KBM-7 (cell line): ENCODE measurements around the gene ABHD16B.

Source experiments
- DNase-seq: peaks from one replicate; pipeline ENCODE4 v3.0.0-alpha.2; 2015
- in situ Hi-C: fragments of 300-500 bp; cut with MboI; formaldehyde crosslinking; loops from 2 replicates; pipeline ENCODE4 v1.14.3; 2020; ENCODE audit warnings: low sequenced_read_pairs, low pct_unique_long_range_greater_than_20kb, mixed read lengths

ABHD16B gene

DNA sequence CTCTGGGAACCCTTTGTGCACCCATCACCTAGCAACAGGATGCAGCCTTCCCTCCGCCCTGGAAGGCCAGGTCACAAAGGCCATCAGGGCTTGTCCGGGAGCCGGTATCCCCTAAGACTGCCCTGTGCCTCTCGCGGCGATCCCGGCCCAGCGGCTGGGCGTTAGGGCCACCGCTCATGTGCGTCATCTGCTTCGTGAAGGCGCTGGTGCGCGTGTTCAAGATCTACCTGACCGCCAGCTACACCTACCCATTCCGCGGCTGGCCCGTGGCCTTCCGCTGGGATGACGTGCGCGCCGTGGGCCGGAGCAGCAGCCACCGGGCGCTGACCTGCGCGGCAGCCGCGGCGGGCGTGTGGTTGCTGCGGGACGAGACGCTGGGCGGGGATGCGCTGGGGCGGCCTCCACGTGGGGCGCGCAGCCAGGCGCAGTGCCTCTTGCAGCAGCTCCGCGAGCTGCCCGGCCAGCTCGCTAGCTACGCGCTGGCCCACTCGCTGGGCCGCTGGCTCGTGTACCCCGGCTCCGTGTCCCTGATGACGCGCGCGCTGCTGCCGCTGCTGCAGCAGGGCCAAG is at the start of gene ABHD16B:
TSS of gene ABHD16B (plus strand) at position 134 of the 570 bp plus-strand sequence. CDS start at position 177, 43 bp downstream.
- DNase-seq = no peak
- in situ Hi-C loops = no loop called here

- in situ Hi-C loops = no loop called here
- DNase-seq = no peak
Observed at GRCh38 chr20:63814891-63815614, 46.2 kb upstream of the ABHD16B start.

DNA sequence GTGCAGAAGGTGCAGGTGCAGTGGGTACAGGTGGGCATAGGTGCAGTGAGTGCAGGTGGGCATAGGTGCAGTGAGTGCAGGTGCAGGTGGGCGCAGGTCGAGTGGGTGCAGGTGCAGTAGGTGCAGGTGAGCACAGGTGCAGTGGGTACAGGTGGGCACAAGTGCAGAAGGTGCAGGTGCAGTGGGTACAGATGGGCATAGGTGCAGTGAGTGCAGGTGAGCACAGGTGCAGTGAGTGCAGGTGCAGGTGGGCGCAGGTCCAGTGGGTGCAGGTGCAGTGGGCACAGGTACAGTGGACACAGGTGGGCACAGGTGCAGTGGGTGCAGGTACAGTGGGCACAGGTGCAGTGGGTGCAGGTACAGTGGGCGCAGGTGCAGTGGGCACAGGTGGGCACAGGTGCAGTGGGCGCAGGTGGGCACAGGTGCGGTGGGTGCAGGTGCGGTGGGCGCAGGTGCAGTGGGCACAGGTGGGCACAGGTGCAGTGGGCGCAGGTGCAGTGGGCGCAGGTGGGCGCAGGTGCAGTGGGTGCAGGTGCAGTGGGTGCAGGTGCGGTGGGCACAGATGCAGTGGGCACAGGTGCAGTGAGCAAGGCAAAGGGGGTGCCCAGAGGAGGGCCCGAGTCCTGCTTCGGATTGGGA is 45.6 kb upstream of the ABHD16B start:
- in situ Hi-C loops = no loop called here
- DNase-seq = no peak

- no peak for DNase-seq
Observed at GRCh38 chr20:63819224-63819921, 41.9 kb upstream of the ABHD16B start.

DNA sequence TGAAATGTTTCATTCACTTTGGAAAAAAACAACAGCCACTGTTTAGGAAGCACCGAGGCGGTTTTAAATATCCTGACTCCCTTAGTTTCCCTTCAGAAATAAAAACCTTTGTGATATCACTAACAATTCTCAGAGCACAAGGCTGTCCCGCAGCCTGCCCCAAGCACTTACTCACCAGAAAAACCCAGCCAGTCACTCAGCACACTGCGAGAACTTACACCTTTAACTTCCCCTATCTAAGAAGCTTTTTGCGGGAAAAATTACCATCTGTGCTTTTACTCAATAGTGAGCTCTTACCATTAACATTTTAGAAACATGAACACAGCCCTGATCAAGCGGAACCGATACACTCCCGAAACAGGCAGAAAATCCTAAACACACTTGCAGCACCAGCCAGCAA is 39.5 kb upstream of the ABHD16B start:
- in situ Hi-C loops = no loop called here
- peak; percentile 75 for DNase-seq

More at GRCh38 chr20:63819224-63819921, 41.9 kb upstream of the ABHD16B start:
- in situ Hi-C loops = no loop called here

DNA sequence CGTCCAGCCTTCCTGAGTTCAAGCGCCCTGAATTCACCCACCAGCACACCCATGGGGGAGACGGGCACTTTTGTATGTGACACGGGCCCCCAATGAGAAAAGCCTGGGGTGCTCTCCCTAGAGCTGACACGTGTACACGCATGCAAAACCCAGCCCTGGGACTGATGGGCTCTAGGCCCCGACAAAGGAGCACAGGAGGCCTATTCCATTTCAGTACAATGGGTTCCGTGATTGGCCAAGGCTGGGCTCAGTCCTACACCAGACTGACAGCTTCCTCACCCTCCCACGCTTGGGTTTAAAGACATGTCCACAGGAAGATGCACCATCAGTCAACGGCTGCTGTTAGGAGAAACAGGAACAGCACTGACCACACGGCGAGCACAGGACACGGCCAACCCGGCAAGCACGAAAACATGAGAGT is 39.0 kb upstream of the ABHD16B start:
- in situ Hi-C loops = no loop called here
- DNase-seq = peak; percentile 93

DNA sequence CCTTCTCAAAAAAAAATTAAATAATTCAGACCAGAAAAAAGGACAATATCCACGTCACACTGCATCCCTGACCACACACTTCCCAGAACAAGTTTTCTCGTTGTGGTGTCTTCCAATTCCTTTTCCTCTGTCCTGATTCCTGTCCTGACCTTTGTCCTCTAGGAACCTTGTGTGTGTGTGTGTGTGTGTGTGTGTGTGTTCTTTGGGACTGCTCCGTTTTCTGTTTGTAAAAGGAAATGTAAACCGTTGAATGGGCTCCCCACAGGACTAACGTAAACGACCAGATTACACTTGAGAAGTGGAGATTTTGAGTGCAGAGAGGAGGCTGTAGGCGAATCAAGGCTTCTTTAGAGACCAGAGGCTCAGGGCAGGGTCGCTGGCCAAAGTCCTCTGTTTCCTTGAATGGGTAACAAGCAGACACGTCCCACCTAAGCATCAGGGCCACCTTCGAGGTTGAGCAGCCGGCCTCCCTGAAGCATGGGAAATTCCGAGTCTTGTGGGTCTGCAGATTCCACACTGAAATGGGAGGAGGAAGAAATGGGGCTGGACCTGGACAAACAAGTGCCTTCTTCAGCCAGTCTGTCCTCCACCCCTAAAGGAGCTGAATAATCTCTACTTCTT is 37.5 kb upstream of the ABHD16B start:
- no peak for DNase-seq
- in situ Hi-C loops = no loop called here

DNA sequence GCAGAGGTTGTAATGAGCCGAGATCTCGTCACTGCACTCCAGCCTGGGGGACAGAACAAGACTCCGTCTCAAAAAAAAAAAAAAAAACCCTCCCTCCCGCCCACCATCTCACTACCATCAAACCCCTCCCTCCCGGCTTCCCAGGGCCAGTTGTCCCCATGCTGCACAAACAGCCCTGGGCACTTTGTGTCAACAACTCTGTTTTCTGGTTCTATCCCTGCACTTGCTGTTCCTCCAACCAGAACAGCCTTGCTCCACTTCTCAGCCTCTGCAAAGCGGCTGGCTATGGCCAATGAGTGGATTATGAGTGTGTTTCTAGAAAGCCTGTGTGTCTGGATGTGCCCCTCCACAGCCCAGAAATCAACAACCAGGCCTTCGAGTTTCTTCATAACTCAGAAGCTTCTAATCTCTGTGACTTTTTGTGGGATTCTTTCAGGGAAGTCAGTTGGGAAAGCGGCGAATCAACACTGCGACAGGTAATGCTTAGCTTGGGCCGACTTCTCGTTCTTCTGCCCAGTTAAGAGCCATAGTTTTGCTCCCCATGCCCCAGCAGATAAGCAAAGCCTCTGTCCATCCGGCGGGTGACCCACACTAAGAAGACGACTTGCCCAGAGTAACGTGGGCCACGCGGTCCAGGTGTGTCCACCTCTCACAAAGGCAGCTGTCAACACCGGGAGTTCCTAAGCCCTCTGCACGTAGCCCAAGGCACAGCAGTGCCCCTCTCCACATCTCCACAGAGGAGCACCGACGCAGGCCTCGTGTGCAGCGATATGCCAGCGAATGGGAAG is 35.8 kb upstream of the ABHD16B start:
- in situ Hi-C loops = no loop called here

GRCh38 chr20:63826753-63827152 is 34.5 kb upstream of the ABHD16B start:
- in situ Hi-C loops = no loop called here
- DNase-seq = no peak

More for the DNA sequence above, 35.8 kb upstream of the ABHD16B start:
- DNase-seq = no peak

- DNase-seq = no peak
- in situ Hi-C loops = no loop called here
Observed at GRCh38 chr20:63828124-63828523, 33.2 kb upstream of the ABHD16B start.

DNA sequence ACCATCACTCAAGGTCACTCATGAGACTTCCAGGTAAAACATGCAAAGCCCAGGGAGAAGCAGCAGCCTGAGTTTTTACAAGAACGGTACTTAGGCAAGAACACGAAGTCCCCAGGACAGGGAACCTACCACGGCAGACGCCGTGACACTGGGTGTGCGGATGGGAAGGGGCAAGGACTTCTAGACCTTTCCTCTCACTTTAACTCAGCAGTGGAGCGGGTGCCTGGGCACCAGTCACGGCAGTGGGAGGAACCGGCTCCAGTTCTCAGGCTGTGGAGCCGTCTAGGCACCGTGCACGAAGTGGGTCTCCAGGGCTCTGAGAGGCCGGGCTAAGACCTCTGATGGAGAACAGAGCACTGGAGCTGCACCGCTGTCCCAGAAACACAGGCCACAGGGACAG is 32.8 kb upstream of the ABHD16B start:
- DNase-seq = no peak
- in situ Hi-C loops = no loop called here

GRCh38 chr20:63828951-63829350 is 32.3 kb upstream of the ABHD16B start:
- in situ Hi-C loops = no loop called here
- DNase-seq = no peak

DNA sequence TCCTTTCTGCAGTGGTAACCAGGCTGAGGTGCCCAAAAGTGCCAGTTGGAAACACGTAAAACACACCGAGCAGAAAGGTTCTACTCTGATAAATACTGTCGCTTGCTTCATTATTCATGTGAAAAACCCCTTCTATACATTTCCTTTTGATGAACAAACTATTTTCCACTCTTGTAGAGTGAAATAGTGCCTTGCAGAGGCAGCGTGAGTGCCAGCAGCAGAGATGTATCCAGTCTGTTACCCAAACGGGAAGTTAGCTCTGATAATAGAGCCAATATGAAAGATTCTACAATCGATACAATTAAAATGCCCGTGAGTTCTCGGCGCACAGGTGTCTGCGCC is 31.7 kb upstream of the ABHD16B start:
- in situ Hi-C loops = no loop called here

DNA sequence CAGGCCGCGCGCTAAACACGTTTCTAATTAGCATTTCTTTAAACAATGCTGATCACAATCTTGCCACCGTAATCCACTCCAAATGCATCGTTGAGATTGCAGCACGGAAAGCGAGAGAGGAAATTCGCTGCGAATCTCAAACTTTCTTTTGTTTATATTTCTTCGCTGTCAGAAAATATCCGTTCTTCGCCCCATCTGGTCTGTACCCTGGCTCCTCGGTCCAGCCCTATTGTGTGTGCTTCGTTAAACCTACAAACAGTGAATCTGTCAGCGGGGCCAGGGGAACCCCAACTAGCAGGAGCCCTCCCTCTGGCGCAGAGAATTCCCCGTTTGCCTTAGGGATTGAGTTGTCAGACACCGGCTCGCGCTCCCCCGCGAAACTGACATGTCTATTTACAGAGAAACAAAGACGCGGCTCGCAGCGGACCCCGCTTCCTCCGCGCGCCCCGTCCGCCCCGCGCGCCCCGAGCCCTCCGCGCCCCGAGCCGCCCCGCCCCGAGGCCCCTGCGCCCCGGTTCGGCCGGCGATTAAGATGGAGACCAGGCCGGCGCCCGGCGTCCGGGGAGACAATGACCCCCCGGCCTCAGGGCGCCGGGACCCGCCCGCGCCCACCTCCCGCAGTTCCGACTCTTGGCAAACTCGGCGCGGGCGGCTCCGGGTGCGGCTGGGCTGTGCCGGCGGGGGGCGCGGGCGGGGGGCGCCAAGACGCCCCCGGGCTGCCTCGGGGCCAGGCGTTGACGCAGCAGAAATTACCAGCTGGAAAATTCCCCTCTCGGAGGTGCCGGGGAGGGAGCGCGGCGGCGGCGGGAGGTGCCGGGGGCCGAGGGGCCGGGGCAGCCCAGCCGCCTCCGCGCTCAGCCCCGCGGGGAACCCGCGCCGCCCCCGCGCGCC is 31.1 kb upstream of the ABHD16B start:
- DNase-seq = no peak
- in situ Hi-C loops = no loop called here

More for the DNA sequence above, 31.7 kb upstream of the ABHD16B start:
- DNase-seq = peak; percentile 31

DNA sequence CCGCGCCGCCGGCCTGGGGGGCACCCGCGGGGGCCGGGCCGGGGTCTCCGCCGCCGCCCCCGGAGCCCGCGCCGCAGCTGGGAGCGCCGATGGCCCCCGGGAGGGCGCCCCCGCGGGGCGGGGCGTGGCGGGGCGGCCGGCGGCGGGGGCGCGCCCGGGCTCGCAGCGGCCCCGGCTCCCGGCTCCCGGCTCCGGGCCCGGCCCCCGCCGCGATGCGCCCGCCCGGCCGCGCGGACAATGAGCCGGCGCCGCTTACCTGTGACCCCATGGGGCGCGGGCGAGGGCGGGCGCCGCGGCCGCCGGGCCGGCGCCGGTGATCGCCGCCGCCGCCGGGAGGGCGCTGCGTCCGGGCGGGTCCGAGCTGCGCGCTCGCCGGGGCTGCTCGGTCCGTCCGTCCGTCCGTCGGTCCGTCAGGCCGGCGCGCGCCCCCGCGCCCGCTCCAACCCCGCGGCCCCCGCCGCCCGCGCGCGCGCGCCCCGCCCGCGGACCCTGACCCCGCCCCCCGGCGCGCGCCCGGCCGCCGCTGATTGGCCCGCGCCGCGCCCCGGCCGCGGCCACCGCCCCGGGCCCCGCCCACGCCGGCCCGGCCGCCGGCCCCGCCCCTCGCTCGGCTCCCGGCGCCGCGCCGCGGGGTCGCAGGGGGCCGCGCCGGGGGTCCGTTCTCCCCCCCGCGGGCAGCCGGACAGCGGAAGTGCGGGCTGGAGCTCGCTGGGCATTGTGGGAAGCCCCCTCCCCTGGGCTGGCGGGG is 30.3 kb upstream of the ABHD16B start, which contains the start of gene ZBTB46:
TSS of gene ZBTB46 (minus strand) at position 424 of the 748 bp plus-strand sequence. CDS start 40,507 bp downstream, outside the sequence.
- in situ Hi-C loops = no loop called here

DNA sequence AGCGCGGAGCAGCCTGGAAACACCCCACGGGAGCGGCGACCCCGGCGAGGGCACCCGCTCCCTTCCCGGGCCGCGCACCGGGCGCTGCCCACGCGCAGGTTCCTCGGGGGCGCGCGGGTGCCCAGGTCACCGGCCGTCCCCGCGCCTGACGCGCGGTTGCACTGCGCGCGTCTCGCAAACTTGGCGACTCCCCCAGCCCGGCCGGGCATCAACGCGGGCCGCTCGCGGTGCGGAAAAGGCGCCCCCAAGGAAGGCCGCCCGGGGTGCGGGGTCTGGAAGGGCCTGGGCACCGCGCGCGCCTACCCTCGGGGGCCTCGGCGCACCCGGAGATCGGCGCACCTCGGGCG is 29.7 kb upstream of the ABHD16B start:
- in situ Hi-C loops = no loop called here

More for the DNA sequence above, 30.3 kb upstream of the ABHD16B start, which contains the start of gene ZBTB46:
- DNase-seq = no peak

More for the DNA sequence above, 29.7 kb upstream of the ABHD16B start:
- no peak for DNase-seq
